H7 (cell line): Measurements from ENCODE around the gene SLC4A1. TPM values are rescaled to one million over a fixed set of nuclear protein-coding genes. Genes with fewer than 3 reads are reported as not detected.

Experiments used
- DNase-seq: peaks from one replicate; pipeline ENCODE4 v3.0.0; 2012
- H3K27me3 ChIP-seq: 2 replicates; pipeline ENCODE4 v1.6.0; 2011; ENCODE audit warnings: mild to moderate bottlenecking, low read length; ENCODE audit not compliant: control insufficient read depth, insufficient read depth
- H3K36me3 ChIP-seq: replicated peaks from 2 replicates; pipeline ENCODE4 v1.5.1; 2011; ENCODE audit warnings: low read length; ENCODE audit not compliant: control insufficient read depth, insufficient read depth
- H3K4me3 ChIP-seq: 2 replicates; pipeline ENCODE4 v1.5.1; 2011; ENCODE audit warnings: low read depth, mild to moderate bottlenecking, control low read depth, low read length, moderate library complexity; ENCODE audit not compliant: insufficient read depth
- total RNA-seq: library from RNA; depleted of rRNA; stranded (reverse); fragments of >200 nt; shearing (Covaris generic); gene quantifications from 2 replicates; pipeline ENCODE4 v1.2.3, GENCODE V29; 2014

SLC4A1 gene
- total RNA-seq, 1 experiment from 2014 or later, result 0.07 TPM

GRCh38 chr17:44223541-44224071 is 44.3 kb downstream of the SLC4A1 start:
- H3K27me3 ChIP-seq, result no peaks in the 10 kb centered on the region
- DNase-seq, result no peak
- no peaks in the 10 kb centered on the region for H3K36me3 ChIP-seq
- H3K4me3 ChIP-seq, result no peak overlapping the region

DNA sequence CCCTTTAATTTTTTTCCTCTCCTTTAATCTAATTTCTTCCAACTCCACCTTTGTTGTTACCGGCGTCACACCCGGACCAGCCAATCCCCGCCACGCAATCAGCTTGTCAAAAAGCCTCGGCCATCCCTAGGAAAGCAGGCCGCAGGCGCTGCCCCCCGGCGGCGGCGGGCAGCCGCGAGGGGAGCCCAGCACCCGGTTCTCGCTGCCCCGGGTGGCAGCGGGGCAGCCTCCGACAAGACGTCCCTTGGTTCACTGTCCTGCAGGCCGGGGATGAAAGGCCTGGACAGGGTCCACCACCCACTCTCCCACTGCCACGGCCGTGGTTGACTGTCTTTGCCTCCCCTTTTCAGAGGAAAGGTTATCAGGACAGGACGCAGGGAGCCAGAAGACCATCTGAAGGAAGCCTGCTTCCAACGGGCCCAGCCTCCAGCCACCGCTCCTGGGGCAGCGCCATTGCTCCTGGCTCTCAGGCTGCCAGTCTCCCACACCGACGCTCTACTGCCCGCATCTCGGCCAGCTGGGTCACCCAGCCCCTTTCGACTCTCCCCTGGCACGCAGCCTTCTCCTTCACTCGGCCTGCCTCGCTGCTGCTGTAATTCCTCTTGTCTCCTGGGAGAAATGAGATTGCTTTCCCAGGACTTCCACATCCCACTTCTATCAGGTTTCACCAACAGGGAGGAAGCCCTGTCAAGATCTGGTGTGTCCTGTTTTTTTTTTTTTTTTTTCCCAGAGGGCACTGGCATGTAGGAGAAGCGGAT is 45.6 kb downstream of the SLC4A1 start:
- Histone ChIP-seq H3K36me3 (no peaks in the 10 kb centered on the region; the same call in 1 of the 2 replicates), H3K27me3 (no peaks in the 10 kb centered on the region), H3K4me3 (peak overlapping the region; percentile 89)
- DNase-seq, result peak; percentile 93

- H3K27me3 ChIP-seq, result no peaks in the 10 kb centered on the region
- H3K36me3 ChIP-seq, result peaks cover 2% of the 10 kb centered on the region; the same call in 1 of the 2 replicates
- DNase-seq, result no peak
These were observed 46.1 kb downstream of the SLC4A1 start for GRCh38 chr17:44221862-44222111.

GRCh38 chr17:44221084-44221861 is 46.7 kb downstream of the SLC4A1 start:
- peak overlapping the region; percentile 89 for H3K4me3 ChIP-seq
- H3K27me3 ChIP-seq, result no peaks in the 10 kb centered on the region
- peak; percentile 92 for DNase-seq
- peaks cover 7% of the 10 kb centered on the region for H3K36me3 ChIP-seq

More at GRCh38 chr17:44221862-44222111, 46.1 kb downstream of the SLC4A1 start:
- H3K4me3 ChIP-seq, result peak overlapping the region; percentile 89

GRCh38 chr17:44220213-44221083 is 47.5 kb downstream of the SLC4A1 start:
- H3K27me3 ChIP-seq, result no peaks in the 10 kb centered on the region
- H3K4me3 ChIP-seq, result peak overlapping the region; percentile 89
- DNase-seq, result peak; percentile 85
- H3K36me3 ChIP-seq, result peaks cover 16% of the 10 kb centered on the region

DNA sequence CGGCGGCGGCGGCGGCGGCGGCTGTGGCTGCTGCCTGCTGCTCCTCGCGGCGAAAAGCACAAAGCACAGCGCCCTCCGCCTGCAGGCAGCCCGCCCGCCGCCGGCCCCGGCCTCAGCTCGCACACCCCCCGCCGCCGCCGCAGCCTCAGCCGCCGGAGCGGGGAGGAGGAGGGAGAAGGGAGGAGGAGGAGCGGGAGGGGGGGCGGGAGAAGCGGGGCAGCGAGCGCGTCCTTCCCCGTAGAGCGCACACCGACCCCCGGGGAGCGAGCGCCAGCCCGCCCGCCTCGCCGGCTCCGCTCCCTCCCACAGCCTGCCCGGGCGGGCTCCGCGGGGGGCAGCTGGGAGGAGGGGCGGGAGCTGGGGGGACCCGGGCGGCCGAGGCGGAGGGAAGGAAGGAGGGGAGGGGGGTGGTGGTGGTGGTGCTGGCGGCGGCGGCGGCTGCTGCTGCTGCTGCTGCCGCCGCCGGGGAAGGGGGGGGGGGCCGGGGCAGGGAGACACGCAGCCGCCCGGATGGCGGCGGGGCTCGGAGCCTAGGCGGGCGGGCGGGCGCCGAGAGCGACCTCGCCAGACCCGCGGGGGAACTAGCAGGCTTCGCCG is 48.2 kb downstream of the SLC4A1 start, which contains the start of gene UBTF:
Gene UBTF, minus strand, starts transcription at position 60 of the 597 bp plus-strand sequence. CDS start 1,446 bp downstream, outside the sequence.
- Histone ChIP-seq H3K4me3 (peak within 1 kb of the TSS; percentile 89), H3K27me3 (no peaks in the 10 kb centered on the region), H3K36me3 (peaks cover 22% of the 10 kb centered on the region)
- DNase-seq, result peak; percentile 93

DNA sequence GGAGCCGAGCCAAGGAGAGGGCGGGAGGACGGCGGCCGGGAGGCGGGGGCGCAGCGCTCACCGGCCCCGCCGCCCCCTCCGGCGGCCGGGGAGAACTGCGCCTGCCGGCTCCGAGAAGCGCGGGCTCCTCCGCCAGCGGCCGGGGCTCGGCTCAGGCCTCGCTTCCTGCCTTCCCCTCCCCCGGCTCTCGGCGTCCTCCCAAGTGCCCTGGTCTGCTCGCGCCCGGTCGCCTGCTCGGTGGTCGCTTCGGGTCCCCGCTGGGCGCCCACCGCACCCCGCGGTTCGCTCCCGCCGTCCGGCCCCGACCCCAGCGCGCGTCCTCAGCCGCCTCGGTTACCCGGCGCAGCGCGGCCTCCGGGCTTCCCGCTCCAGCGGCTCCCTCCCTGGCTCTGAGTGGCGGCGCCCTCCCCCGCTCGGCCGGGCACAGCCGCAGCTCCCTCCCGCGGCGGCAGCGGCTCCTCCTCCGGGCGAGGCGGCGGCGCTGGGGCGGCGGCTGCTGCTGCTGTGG is 48.8 kb downstream of the SLC4A1 start:
- Histone ChIP-seq H3K27me3 (no peaks in the 10 kb centered on the region), H3K36me3 (peaks cover 27% of the 10 kb centered on the region), H3K4me3 (peak overlapping the region; percentile 89)
- DNase-seq, result peak; percentile 93

GRCh38 chr17:44218344-44219107 is 49.4 kb downstream of the SLC4A1 start:
- Histone ChIP-seq H3K4me3 (peak overlapping the region; percentile 89), H3K27me3 (no peaks in the 10 kb centered on the region), H3K36me3 (peaks cover 28% of the 10 kb centered on the region)
- DNase-seq, result peak; percentile 98

DNA sequence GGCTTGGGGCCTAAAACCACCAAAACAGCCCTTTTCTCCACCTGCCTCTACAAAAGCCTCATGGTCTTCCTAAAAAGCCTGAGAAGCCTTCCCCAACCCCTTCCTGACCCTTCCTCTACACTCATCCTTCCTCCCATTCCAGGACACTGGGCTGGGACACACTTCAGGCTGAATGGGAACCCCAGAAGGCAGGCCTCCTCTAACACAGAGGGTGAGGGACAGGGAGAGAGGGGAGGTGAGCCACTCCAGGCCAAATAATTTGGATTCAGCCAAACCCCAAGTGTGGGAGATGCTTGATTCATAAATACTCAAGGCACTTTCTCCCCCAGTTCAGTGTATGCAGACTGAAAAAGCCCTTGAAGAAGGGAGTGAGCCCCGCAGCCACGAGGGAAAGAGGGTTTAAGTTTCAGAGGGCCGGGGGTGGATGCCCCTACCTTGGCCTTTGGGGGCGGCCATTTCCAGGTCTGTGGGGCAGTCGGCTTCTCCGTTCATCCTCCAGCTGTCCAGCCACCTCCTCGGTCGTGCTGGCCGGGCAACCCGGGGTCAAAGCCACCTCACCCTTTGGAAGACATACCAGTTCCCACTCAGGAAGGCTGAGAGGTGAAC is 50.1 kb downstream of the SLC4A1 start:
- H3K36me3 ChIP-seq, result peaks cover 29% of the 10 kb centered on the region
- no peaks in the 10 kb centered on the region for H3K27me3 ChIP-seq
- DNase-seq, result no peak
- H3K4me3 ChIP-seq, result peak overlapping the region; percentile 62

GRCh38 chr17:44216694-44217093 is 51.2 kb downstream of the SLC4A1 start:
- H3K4me3 ChIP-seq, result no peak overlapping the region
- no peak for DNase-seq
- H3K27me3 ChIP-seq, result no peaks in the 10 kb centered on the region
- H3K36me3 ChIP-seq, result peaks cover 29% of the 10 kb centered on the region

DNA sequence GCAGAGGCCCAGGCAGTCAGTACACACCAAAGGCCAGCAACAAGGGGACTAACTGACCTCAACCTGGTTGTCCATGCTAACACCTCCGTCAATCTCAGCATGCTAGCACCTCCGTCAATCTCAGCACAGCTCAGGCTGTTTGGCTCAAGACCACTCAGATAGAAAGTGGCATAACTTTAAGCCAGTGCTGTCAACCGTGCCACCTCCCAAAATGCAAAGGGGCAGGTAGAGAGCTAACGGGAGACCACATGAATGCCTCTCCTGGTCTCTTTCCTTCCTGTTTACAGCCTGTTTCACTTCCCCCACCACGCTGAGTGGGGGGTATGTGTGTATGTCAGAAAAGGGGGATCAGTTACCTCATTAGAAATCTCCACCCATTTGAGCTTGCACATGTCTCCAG is 51.8 kb downstream of the SLC4A1 start:
- no peak for DNase-seq
- no peak overlapping the region for H3K4me3 ChIP-seq
- peaks cover 32% of the 10 kb centered on the region for H3K36me3 ChIP-seq
- no peaks in the 10 kb centered on the region for H3K27me3 ChIP-seq

DNA sequence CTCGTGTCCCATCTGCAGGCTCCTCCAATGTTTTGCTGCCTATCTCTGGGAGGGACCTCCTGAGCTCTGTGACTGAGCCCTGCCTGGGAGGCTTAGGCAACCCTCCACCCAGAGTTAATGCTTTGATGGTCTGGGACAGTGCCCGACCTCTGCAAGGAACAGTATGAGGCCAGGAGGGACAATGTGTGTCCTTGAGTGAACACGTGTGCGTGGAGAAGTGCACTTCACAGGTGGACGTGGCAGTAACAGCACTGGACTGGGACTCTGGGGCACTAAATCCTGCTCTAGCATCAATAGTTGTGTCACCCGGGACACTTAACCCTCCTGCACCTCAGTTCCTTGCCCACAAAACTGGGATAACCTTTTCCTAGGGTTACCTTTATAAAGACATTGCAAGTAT is 53.0 kb downstream of the SLC4A1 start:
- H3K36me3 ChIP-seq, result peaks cover 35% of the 10 kb centered on the region

DNA sequence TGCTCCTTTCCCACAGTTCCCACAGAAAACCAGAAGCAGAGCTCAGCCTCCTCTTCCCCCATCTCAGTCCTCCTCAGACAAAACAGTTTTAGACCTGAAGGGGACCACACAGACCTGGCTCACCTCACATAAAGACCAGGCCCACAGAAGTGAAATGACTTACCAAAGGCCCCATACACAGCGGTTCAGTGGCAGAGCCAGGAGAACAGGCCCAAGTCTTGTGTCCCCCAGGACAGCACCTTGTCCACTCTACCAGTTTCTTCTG is 53.8 kb downstream of the SLC4A1 start:
- no peak for DNase-seq
- H3K36me3 ChIP-seq, result peaks cover 41% of the 10 kb centered on the region

More for the DNA sequence above, 53.0 kb downstream of the SLC4A1 start:
- no peak overlapping the region for H3K4me3 ChIP-seq
- H3K27me3 ChIP-seq, result no peaks in the 10 kb centered on the region
- no peak for DNase-seq

More for the DNA sequence above, 53.8 kb downstream of the SLC4A1 start:
- no peak overlapping the region for H3K4me3 ChIP-seq
- no peaks in the 10 kb centered on the region for H3K27me3 ChIP-seq
